ENCODE measurements around the gene HMGN4. TPM values are rescaled to one million over a fixed set of nuclear protein-coding genes. Genes with fewer than 3 reads are reported as not detected.
"Not testable (repeated sequence)": the region's sequence is repeated elsewhere in the genome, so short reads cannot be mapped to it uniquely, and the experiment has no call there.

Gene HMGN4
- total RNA-seq, 2 donors from 2014 or later: 29.4 to 38.6 TPM

DNA sequence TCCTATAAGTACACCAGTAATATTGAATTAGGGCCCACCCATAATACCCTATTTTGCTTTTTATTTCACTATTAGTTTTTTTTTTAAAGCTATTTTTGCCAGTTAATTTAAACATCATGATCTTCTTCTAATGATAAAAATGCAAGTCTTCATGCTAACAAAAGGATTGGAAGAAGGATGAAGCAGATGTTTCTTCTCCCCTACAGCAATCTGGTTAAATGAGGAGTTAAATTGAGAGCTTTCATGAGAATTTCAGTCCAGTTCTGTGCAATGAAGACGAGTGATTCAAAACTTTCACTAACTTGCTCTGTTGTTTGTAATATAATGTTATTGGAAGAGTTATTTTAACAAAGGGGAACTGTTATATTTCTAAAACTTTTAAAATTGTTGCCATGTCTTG, 3.4 kb downstream of the HMGN4 start:
- intact Hi-C loops (cut with DNase I): no loop called here
- DNase-seq (no peak), ATAC-seq (no peak)

DNA sequence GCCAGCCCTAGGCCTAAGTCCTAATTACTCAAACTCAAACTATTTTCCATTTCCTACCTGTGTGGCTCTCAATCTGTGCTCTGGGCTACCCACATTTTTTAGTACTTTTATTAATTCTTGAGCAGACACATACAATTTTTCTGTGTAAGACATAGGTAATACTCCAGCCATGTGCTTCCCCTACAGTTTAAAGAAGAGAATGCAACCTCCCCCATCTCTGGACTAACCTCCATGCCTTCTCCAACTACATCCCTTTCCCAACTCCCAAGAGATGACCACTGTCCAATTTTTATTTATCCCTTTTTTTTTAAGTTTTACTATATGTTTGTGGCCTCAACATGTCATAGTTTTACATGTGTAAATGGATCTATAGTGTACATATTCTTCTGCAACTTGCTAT, 5.8 kb downstream of the HMGN4 start:
- no peak for DNase-seq
- intact Hi-C loops (cut with DNase I): no loop called here
- no peak for ATAC-seq

DNA sequence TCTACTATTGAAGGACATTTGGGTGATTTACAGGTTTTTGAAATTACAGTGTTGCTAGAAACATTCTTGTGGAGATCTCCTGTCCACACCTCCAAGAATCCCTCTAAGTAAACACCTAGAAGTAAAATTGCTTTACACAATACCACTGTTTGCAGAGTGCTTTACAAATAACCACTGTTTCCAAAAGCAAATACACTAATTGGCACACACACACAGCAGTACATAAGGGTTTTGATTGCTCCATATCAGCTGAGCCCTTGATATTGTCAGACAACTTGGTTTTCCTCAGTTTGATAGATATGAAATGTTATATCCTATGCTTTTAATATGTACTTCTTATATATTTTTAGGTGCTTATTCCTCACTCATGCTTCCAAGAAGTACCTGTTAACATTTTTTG, 6.3 kb downstream of the HMGN4 start:
- ATAC-seq: no peak
- intact Hi-C loops (cut with DNase I): no loop called here
- DNase-seq: no peak

DNA sequence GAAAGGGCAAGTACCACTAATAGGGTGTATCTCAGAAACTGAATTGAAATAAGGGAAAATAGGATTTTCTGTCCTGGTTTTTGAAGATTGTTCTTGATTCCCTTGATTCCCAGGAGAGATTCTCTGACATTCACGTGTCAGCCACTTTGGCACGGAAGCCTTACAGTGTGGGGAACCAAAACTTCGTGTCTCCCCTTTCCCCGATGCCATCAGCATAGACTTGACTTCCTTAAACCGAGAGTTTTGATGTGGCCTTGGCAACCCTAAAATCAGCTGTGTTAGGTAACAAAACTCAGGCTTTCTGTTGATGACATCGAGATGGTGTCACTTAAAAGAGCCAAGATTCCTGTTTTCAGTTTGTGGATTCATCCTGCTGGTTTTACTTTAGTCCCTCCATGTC, 7.5 kb downstream of the HMGN4 start:
- DNase-seq (no peak), ATAC-seq (no peak)
- intact Hi-C loops (cut with DNase I): no loop called here

DNA sequence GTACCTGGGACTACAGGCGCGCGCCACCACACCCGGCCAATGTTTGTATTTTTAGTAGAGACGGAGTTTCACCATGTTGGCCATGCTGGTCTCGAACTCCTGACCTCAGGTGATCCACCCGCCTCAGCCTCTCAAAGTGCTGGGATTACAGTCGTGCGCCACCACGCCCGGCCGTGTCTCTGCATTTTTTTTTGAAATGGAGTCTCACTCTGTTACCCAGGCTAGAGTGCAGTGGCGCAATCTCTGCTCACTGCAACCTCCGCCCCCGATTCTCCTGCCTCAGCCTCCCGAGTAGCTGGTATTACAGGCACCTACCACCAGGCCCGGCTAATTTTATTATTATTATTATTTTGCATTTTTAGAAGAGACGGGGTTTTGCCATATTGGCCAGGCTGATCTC, 9.2 kb downstream of the HMGN4 start:
- intact Hi-C loops (cut with DNase I); DNase-seq; ATAC-seq: not testable (repeated sequence)

DNA sequence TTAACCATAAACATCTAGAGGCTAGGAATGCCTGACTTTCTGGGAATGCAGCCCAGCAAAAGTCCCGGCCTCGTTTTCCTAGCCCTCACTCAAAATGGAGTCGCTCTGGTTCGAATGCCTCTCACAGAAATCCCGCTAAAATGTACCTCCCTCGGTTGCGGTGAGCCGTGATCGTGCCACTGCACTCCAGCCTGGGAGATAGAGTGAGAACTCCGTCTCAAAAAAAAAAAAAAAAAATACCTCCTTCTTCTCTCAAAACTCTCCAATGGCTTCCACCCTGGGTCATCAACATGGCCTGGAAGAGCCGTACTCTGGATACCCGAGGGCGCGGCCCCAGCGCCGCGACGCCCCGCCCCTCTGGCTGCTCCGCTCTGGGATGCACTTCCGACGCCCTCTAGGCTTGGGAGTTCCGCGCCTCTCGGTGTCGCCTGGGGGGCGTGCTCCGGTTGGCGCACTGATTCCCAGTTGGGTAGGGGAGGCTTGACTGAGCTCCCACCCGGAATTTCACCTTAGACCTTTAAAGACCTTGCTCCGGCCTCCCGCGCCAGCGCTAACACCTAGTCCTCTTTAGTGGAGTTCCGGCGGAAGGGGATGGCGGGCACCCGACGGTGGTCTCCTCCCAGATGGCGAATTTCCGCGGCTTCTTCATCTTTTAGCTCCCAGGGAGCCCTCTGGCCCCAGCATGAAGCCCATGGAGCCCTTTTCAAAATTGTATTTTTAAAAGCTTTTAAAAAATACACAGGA, 12.3 kb downstream of the HMGN4 start:
- DNase-seq (peak; percentile 79), ATAC-seq (peak; percentile 55 to 68)
- intact Hi-C loops (cut with DNase I): no loop called here

DNA sequence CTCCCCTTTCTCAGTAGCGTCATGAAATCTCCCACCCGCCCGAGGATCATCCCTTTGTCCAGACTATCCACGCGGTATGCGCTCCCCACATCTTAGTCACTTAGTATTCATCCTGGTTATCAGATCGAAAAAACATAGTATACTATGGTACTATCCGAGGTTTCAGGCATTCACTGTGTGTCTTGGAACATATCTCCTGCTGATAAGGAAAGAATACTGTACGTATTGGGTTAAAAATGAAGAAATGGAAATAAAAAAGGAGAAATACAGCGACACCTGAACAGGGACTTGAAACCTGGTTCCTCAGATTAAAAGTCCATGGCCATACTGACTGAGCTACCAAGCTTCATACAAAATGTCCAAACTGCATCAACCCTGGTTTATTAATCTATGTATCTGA, 14.0 kb downstream of the HMGN4 start:
- intact Hi-C loops (cut with DNase I): loop anchor here in 1 of 2 donors (2.0 kb wide), 1 partner anchor 31 kb away; no protein-coding TSS in a partner anchor
- DNase-seq (no peak), ATAC-seq (no peak)

DNA sequence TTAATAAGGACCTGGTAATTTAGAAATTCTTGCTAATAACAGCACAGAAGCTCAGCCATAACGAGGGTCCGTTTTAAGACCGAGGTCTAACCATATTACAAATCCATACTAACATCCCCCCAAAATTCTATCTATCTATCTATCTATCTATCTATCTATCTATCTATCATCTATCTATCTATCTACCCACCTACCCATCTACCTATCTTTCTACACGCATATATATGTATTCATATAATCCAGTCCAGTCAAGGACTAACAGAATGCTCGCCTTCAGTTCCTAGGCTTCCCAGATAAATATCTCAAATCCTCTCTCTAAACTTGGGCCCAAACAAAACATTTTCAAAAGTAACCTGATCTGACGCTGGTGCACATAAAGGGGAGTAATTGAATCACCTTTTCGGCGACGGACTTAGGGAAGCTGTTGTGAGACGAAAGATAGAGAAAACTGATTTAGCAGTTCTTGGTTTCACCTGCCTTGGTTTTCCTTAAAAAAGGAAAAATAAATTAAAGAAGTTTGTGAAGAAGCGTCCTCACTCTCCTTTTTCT, 14.5 kb downstream of the HMGN4 start:
- intact Hi-C loops (cut with DNase I): loop anchor here in 1 of 2 donors (2.0 kb wide), 1 partner anchor 32 kb away; no protein-coding TSS in a partner anchor
- ATAC-seq: no peak
- DNase-seq: no peak

DNA sequence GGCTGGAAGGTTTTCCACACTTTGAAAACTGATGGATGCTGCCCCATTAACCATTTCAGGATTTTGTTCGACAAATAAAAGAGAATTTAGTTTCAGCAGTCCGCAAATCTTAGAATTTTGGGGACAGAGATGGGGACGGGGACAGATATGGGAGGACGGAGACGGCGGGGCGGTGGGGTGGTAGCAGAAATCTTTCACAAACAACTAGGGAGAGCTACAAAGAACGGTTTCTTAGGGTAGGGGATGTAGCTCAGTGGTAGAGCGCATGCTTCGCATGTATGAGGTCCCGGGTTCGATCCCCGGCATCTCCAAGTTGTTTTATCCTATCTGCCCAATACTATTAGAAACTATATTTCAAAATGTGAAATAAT, 15.1 kb downstream of the HMGN4 start:
- intact Hi-C loops (cut with DNase I): loop anchor here in 1 of 2 donors (2.0 kb wide), 1 partner anchor 32 kb away; no protein-coding TSS in a partner anchor
- peak; percentile 72 to 82 for ATAC-seq

DNA sequence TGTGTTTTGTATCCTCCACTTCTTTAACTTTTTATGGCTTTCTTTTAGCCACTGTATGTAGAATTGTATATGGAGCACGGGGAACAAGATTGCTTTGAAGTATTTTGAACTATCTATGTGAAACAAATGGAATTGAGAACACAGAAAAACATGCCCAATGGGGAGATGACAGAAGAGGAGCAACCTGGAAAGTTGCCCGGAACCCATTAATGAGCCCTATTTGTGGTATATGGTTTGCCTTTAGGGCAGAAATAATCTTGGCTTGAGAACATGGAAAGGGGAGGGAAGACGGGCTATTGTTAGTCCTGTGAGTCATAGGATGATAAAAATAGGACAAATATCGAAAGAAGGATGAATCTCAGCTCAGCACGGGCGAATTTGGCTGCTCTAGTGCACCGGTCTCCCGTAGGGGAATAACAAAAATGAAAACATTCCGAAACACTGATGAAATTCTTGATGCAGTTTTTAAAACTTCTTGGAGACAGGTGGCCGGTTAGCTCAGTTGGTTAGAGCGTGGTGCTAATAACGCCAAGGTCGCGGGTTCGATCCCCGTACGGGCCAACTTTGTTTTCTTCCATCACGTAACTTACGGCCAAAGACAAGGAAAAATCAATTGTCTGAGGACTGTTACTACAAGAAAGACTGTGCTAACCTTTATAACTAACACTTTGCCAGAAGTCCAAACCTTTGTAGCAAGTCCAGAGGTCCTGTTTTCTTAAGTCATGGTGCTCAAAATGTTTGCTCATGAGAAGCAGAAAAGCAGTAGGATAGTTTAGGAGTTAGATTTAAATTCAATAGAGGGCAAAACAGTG, 15.7 kb downstream of the HMGN4 start:
- peak; percentile 81 to 89 for ATAC-seq
- DNase-seq: peak; percentile 77
- intact Hi-C loops (cut with DNase I): loop anchor here in 1 of 2 donors (2.0 kb wide), 2 partner anchors 15 to 33 kb away; no protein-coding TSS in a partner anchor

More for the DNA sequence above, 15.1 kb downstream of the HMGN4 start:
- peak; percentile 73 for DNase-seq

DNA sequence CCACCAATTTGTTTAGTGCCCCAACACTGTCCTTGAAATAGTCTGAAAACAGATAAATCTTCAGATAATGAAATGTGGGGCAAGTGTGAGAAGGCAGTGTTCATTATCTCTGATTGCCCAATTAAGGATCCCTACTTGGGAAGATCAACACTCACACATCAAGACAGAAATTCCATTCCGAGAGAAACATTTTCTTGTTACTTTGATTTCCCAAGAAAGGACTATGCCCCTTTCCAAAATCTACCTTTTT, 16.2 kb downstream of the HMGN4 start:
- intact Hi-C loops (cut with DNase I): loop anchor here in 1 of 2 donors (2.0 kb wide), 1 partner anchor 14 kb away; no protein-coding TSS in a partner anchor
- DNase-seq (no peak), ATAC-seq (no peak)

DNA sequence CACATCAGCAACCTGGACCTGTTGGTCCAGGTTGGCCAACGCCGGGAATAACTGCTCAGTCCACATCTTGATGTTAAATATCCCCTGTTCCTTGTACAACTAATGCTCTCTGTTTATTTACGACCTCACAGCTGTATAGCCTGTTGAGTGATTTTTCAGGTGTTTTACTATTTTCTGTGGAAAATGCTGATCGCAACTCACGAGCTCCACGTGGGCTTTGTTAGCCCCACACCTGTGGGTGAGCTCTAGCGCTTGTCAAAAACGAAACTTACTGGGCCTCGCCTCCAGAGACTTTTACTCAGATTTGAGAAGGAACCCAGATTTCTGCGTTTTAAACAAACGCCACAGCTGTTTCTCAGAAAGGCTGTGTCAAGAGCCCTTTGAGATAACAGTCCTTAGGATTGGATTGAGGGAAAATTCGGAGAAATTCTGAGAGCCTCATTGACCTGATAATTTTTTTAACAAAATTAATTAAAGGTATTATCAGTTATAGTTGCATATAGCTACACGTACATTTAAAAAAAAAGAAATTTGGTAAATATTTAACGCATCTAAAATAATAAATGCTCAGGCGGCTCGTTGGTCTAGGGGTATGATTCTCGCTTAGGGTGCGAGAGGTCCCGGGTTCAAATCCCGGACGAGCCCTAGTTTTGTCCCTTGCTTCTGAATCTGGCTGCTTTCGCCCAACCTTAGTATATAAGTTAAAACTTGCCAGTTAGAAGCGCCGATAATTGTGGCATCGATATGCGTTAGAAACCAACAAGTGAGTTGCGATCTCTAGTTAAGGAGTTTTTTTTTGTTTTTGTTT, 16.7 kb downstream of the HMGN4 start:
- DNase-seq (peak; percentile 49), ATAC-seq (peak in 1 of 2 donors; percentile 41)
- intact Hi-C loops (cut with DNase I): loop anchor here in 1 of 2 donors (2.0 kb wide), 1 partner anchor 14 kb away; no protein-coding TSS in a partner anchor

DNA sequence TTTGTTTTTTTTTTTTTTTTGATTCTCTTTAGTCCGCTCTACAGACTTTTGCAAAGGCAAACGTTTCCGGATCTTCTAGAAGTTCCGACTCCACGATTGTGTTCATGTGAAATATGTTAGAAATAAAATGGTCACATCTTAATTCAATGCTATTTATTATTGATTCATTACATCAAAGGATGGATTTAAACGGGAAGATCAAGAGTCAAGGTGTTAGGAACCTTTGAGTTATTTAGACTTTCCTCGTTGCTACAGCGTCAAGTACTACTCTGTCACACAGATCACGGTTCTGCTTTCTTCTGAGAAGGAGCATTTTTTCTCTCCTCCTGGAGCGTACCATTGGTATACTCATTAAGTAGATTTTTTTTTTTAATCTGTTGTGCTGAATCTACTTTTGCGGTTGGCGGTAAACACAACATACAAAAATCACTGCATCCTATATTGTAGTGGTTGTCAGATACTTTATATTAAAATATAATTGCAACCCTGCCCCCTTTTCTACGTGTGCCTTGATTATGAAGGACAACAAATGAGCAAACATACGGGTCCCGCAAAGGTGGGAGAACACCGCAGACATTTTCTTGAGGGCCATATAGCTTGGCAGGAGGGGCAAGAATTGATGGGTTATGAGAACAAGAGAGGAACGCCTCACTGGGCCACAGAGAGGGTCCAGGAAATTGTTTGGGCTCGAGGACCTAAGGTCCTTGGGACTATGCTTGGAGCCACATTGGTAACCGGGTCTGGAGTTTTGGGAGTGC, 17.5 kb downstream of the HMGN4 start:
- no peak for ATAC-seq
- no peak for DNase-seq
- intact Hi-C loops (cut with DNase I): loop anchor here in 1 of 2 donors (2.0 kb wide), 1 partner anchor 13 kb away; no protein-coding TSS in a partner anchor

DNA sequence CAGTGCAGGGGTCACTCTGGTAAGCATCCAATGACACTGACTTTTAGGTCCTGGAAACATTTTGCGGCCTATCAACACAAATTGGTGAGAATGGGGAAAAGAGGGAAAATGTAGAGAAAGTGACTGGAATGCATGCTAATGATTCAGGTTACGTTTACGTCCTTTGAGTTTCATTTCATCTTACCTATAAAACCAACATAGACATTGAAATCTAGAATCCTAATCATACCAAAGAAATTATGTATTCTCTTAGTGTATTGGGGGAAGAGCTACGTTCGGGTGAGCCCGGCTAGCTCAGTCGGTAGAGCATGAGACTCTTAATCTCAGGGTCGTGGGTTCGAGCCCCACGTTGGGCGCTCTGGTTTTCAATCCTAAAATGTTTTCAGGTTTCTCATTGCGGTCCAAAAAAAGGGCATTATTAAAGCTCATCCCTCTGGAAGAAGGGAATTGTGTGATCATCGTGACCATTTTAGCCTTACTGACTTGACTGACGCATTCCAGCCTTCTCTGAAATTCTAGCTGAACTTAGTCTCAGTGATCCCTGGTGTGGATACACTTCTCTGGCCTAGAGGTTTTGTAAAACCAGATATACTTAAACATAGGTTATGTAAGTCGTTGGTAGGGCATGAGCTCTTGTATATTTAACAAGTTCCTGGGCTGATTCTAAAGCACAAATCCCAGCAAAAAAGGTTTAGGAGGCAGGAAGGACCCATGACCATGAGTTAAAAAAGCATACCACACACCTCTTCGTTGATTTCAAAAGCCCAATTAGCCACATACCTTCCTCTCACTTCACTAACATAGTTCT, 18.3 kb downstream of the HMGN4 start:
- intact Hi-C loops (cut with DNase I): no loop called here
- ATAC-seq: peak in 1 of 2 donors; percentile 42
- DNase-seq: no peak

DNA sequence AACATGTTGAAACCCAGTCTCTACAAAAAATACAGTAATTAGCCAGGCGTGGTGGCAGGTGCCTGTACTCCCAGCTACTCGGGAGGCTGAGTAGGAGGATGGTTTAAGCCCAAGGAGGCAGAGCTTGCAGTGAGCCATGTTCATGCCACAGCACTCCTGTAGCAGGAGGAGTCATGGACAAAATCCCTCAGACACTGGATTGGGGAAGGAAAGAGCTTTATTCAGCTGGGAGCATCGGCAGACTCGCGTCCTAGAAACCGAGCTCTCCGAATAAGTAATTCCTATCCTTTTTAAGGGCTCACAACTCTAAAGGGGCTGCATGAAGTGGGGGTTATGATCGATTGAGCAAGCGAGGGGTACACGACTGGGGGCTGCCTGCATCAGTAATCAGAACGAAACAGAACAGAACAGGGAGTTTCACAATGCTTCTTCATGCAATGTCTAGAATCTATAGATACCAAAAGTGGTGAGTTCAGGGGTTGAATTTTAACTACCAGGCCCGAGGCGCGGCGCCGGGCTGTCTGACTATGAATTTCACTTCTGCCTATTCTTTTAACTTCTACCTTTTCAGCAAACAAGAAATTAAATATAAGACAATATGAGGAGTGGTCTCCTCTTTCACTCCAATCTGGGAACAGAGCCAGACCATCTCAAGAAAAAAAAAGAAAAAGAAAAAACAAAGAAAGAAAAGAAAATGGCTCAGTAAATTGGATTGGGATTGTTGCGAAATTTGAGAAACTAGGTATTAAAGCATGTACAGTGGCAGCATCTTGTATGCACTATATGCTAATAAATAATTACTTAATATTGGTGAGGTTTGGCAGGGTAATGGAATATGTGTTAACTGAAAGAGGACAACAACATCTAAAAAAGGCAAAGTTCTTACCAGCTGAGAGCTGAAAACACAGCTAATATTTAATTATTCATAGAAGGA, 23.6 kb downstream of the HMGN4 start:
- intact Hi-C loops (cut with DNase I): no loop called here

DNA sequence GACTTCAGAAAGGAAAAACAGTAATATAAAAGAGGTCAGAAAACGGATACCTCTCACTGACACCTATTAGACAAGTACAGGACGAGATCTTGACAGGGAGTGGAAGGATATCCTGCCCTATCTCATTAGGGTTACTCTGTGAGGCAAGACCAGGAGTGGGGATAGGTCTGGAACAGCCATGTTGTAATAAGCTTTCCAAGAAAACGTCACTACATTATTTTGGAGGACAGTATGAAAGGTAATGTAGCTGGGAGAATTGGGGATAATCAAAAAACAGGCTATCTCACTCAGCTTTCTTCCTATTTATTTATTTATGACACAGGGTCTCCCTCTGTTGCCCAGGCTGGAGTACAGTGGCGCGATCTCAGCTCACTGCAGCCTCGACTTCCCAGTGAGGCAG, 25.3 kb downstream of the HMGN4 start:
- no peak for DNase-seq
- intact Hi-C loops (cut with DNase I): no loop called here
- ATAC-seq: no peak

More for the DNA sequence above, 23.6 kb downstream of the HMGN4 start:
- DNase-seq: no peak
- no peak for ATAC-seq

All from left cardiac atrium (tissue), 4 donors.